Astrocyte (in vitro differentiated cells and primary cell): Measurements from ENCODE around the gene CPLX4.

Experiments
- CTCF ChIP-seq: IDR thresholded peaks from 2 replicates; pipeline ENCODE4 v1.5.1; 2011; ENCODE audit warnings: low read depth, mild to moderate bottlenecking, inconsistent platforms, low read length, moderate library complexity; ENCODE audit not compliant: insufficient read depth
- EZH2 ChIP-seq: IDR thresholded peaks from 2 replicates; pipeline ENCODE4 v1.6.1; 2012; ENCODE audit warnings: mild to moderate bottlenecking, low read length, inconsistent platforms; ENCODE audit not compliant: insufficient read depth

- TF ChIP-seq CTCF (no peak), EZH2 (no peak)
Measured at GRCh38 chr18:59263661-59264060, 54.8 kb downstream of the CPLX4 start.
